Spleen (tissue), 11 donors: ENCODE measurements around the gene PATE2. TPM values are rescaled to one million over a fixed set of nuclear protein-coding genes. Genes with fewer than 3 reads are reported as not detected.

Experiments used
- DNase-seq: peaks from one replicate; pipeline ENCODE4 v3.0.0-alpha.2; 2020
- H3K27ac ChIP-seq, 8 donors: fragments of 200-600 bp; sonication (generic) in 7 of 8; 1 replicate in 4 of 8; 2 replicates in 4 of 8; pipeline versions ENCODE4 v1.5.0 to v1.8.0; 2016 to 2021; ENCODE audit warnings: inconsistent platforms in 4 of 8, mild to moderate bottlenecking in 4 of 8, moderate library complexity in 1 of 8
- H3K27me3 ChIP-seq, 7 donors: fragments of 200-600 bp; sonication (generic) in 6 of 7; replicated peaks in 1 of 7; 1 replicate in 4 of 7; 2 replicates in 3 of 7; pipeline versions ENCODE4 v1.5.0 to v1.8.0; 2016 to 2021; ENCODE audit warnings: inconsistent platforms in 3 of 7, mild to moderate bottlenecking in 1 of 7
- H3K36me3 ChIP-seq, 6 donors: fragments of 200-600 bp; sonication (generic) in 5 of 6; 1 replicate in 4 of 6; 2 replicates in 2 of 6; pipeline versions ENCODE4 v1.5.0 to v1.8.0; 2016 to 2021; ENCODE audit warnings: inconsistent platforms in 2 of 6
- H3K4me1 ChIP-seq, 6 donors: fragments of 200-600 bp; sonication (generic) in 5 of 6; 1 replicate in 3 of 6; 2 replicates in 3 of 6; pipeline versions ENCODE4 v1.5.0 to v1.8.0; 2016 to 2021; ENCODE audit warnings: inconsistent platforms in 3 of 6
- H3K4me3 ChIP-seq, 8 donors: fragments of 200-600 bp; sonication (generic) in 7 of 8; 1 replicate in 4 of 8; 2 replicates in 4 of 8; pipeline versions ENCODE4 v1.5.0 to v1.8.0; 2016 to 2021; ENCODE audit warnings: inconsistent platforms in 4 of 8, mild to moderate bottlenecking in 4 of 8, moderate library complexity in 2 of 8
- H3K9me3 ChIP-seq, 8 donors: fragments of 200-600 bp; sonication (generic) in 7 of 8; 1 replicate in 4 of 8; 2 replicates in 4 of 8; pipeline versions ENCODE4 v1.5.0 to v1.8.0; 2016 to 2021; ENCODE audit warnings: inconsistent platforms in 4 of 8
- CTCF ChIP-seq, 11 experiments: fragments of 200-600 bp in 7 of 11; fragments of 450-650 bp in 4 of 11; sonication (generic) in 4 of 11; IDR thresholded peaks in 8 of 11; conservative IDR thresholded peaks in 3 of 11; 1 replicate in 7 of 11; 2 replicates in 4 of 11; pipeline versions ENCODE4 v1.4.0 to v1.8.0; 2016 to 2021; ENCODE audit warnings: antibody characterized with exemption in 11 of 11, inconsistent platforms in 4 of 11, mild to moderate bottlenecking in 1 of 11
- POLR2A ChIP-seq, 3 donors: fragments of 450-650 bp; IDR thresholded peaks; one replicate each; pipeline ENCODE4 v1.5.1; 2017; ENCODE audit warnings: antibody characterized with exemption in 3 of 3, mild to moderate bottlenecking in 1 of 3
- POLR2AphosphoS5 ChIP-seq, 3 donors: sonication (generic); formaldehyde crosslinking; IDR thresholded peaks; one replicate each; pipeline ENCODE4 v1.5.1; 2017; ENCODE audit warnings: antibody characterized with exemption in 3 of 3
- WGBS, 5 donors: extraction: QIAGEN DNeasy Blood & Tissue Kit in 3 of 5; methylation state at CpG; one replicate each; pipeline versions ENCODE4 v1.1.5 to v1.1.7; 2013 to 2018; 5-methylcytosine and 5-hydroxymethylcytosine counted together
- intact Hi-C: fragments of 100-400 bp; cut with DNase I; formaldehyde crosslinking; loops from one replicate; pipeline ENCODE4 v1.15.0; 2023; ENCODE audit warnings: low total_unique reads
- polyA plus RNA-seq, 3 donors: library from polyadenylated mRNA; stranded (reverse); fragments of 200-250 nt; gene quantifications; one replicate each; pipeline ENCODE4 v1.2.1, GENCODE V29; 2013
- total RNA-seq, 7 donors: library from RNA; depleted of rRNA in 3 of 7; stranded (reverse); fragments of >200 nt in 3 of 7; fragmentation: NEBNext Ultra II Directional in 4 of 7; extraction: Animal tissue kit (Norgen Biotek cat#: 25700) in 4 of 7; gene quantifications; one replicate each; pipeline versions ENCODE4 v1.1.0 to v1.2.1, GENCODE V29; 2016 to 2021
- donor health status: healthy with polysubstance abuse.
- donor health status: DM: no; HTN: no; CAD: no; lungs with moderate emphysema.
- donor health status: DM: no; HTN: no; CAD: no.
- donor health status: Bipolar disorder and iron deficiency.
- donor health status: healthy.
- donor health status: DM: no; HTN: no; CAD: no.
- donor health status: DM: yes; HTN: yes; CAD: no.

PATE2 gene
- total and polyA plus RNA-seq, 10 donors: not detected

- intact Hi-C loops: no loop called here
- TF ChIP-seq POLR2A (IDR thresholded peaks at IDR 0.05) (no peak), CTCF (IDR thresholded peaks at IDR 0.05 in 8 of 11, conservative IDR thresholded peaks at IDR 0.05 in 3 of 11) (no peak), POLR2AphosphoS5 (IDR thresholded peaks at IDR 0.05) (no peak)
Observed at GRCh38 chr11:125740617-125741016, 38.0 kb downstream of the PATE2 start.

GRCh38 chr11:125728969-125729368, 49.7 kb downstream of the PATE2 start:
- Histone ChIP-seq H3K4me1 (no peaks in the 10 kb centered on the region), H3K36me3 (no peaks in the 10 kb centered on the region), H3K4me3 (no peak overlapping the region), H3K9me3 (no peaks in the 10 kb centered on the region), H3K27ac (no peak overlapping the region), H3K27me3 (peaks cover 0 to 62% (median 5%) of the 10 kb centered on the region in 7 donors)
- no peak for DNase-seq
- intact Hi-C loops: no loop called here
- TF ChIP-seq POLR2A (IDR thresholded peaks at IDR 0.05) (no peak), POLR2AphosphoS5 (IDR thresholded peaks at IDR 0.05) (no peak), CTCF (IDR thresholded peaks at IDR 0.05 in 8 of 11, conservative IDR thresholded peaks at IDR 0.05 in 3 of 11) (no peak)
- WGBS, 5 donors: 69 to 94% (median 81%) methylated on average over 3 of the region's 3 CpGs

More at GRCh38 chr11:125740617-125741016, 38.0 kb downstream of the PATE2 start:
- Histone ChIP-seq H3K4me1 (no peaks in the 10 kb centered on the region), H3K9me3 (peaks cover 0 to 26% (median 17%) of the 10 kb centered on the region in 8 donors), H3K27me3 (peaks cover 0 to 20% (median 0%) of the 10 kb centered on the region in 7 donors), H3K36me3 (no peaks in the 10 kb centered on the region), H3K27ac (no peak overlapping the region), H3K4me3 (no peak overlapping the region)
- no peak for DNase-seq

Other genes starting within 250 kb of the PATE2 start
- 10 to 100 TPM; 31.5 to 71.3 (median 47.9) TPM for gene EI24, start 209.4 kb downstream of the PATE2 start, total RNA-seq
- 10 to 100 TPM; 15.5 to 33.3 (median 19.5) TPM for gene EI24, start 209.4 kb downstream of the PATE2 start, polyA plus RNA-seq
- gene STT3A, start 186.0 kb downstream of the PATE2 start, total RNA-seq: 100 to 1,000 TPM in 2 of 7 donors, 10 to 100 TPM in 5; 73.9 to 102 (median 87.7) TPM
- gene STT3A, start 186.0 kb downstream of the PATE2 start, polyA plus RNA-seq: 10 to 100 TPM; 23.0 to 25.2 (median 23.0) TPM
- 10 to 100 TPM in 1 of 7 donors, 1 to 10 TPM in 6; 1.9 to 10.3 (median 6.8) TPM for gene CHEK1, start 153.7 kb downstream of the PATE2 start, total RNA-seq
- 1 to 10 TPM; 1.6 to 5.5 (median 2.9) TPM for gene CHEK1, start 153.7 kb downstream of the PATE2 start, polyA plus RNA-seq
- not detected for gene ACRV1, start 98.0 kb downstream of the PATE2 start, total RNA-seq
- under 1 TPM in 1 of 3 donors, not detected in 2; 0.09 TPM for gene ACRV1, start 98.0 kb downstream of the PATE2 start, polyA plus RNA-seq
- gene PATE1, start 32.5 kb downstream of the PATE2 start, total RNA-seq: not detected
- gene PATE1, start 32.5 kb downstream of the PATE2 start, polyA plus RNA-seq: not detected
- gene PATE3, start 9.3 kb upstream of the PATE2 start, total RNA-seq: not detected
- not detected for gene PATE3, start 9.3 kb upstream of the PATE2 start, polyA plus RNA-seq
- not detected for gene PATE4, start 54.5 kb upstream of the PATE2 start, total RNA-seq
- gene PATE4, start 54.5 kb upstream of the PATE2 start, polyA plus RNA-seq: not detected
- 1 to 10 TPM; 3.0 to 7.7 (median 4.4) TPM for gene HYLS1, start 108.8 kb upstream of the PATE2 start, total RNA-seq
- gene HYLS1, start 108.8 kb upstream of the PATE2 start, polyA plus RNA-seq: 1 to 10 TPM; 4.0 to 4.6 (median 4.2) TPM
- 10 to 100 TPM in 5 of 7 donors, 1 to 10 TPM in 2; 7.7 to 12.7 (median 11.9) TPM for gene PUS3, start 124.4 kb upstream of the PATE2 start, total RNA-seq
- gene PUS3, start 124.4 kb upstream of the PATE2 start, polyA plus RNA-seq: 10 to 100 TPM in 2 of 3 donors, 1 to 10 TPM in 1; 8.9 to 11.4 (median 10.8) TPM
- 1 to 10 TPM in 2 of 7 donors, under 1 TPM in 3, not detected in 2; 0.33 to 1.8 (median 0.85) TPM for gene DDX25, start 125.7 kb upstream of the PATE2 start, total RNA-seq
- gene DDX25, start 125.7 kb upstream of the PATE2 start, polyA plus RNA-seq: under 1 TPM; 0.11 to 0.24 (median 0.22) TPM
- gene VSIG10L2, start 167.2 kb upstream of the PATE2 start, total RNA-seq: 1 to 10 TPM in 6 of 7 donors, not detected in 1; 1.8 to 7.1 (median 3.0) TPM
- gene VSIG10L2, start 167.2 kb upstream of the PATE2 start, polyA plus RNA-seq: 1 to 10 TPM; 1.2 to 3.6 (median 3.1) TPM